A673 (cell line): Measurements from ENCODE around the gene IGFBP5. TPM values are rescaled to one million over a fixed set of nuclear protein-coding genes. Genes with fewer than 3 reads are reported as not detected.

Experiments used
- BruUV-seq: library from RNA; stranded (reverse); fragments of 400-500 nt; replicated peaks from 2 replicates; lab custom pipeline; 2021; lab: Mats Ljungman, UMichigan
- CTCF ChIA-PET: fragments of 300-600 bp; sonication (Branson Sonifier 250); formaldehyde crosslinking; loops from one replicate; lab custom pipeline; 2022; ENCODE audit warnings: antibody characterized with exemption; lab: Charles Lee
- POLR2A ChIA-PET: fragments of 300-600 bp; sonication (Branson Sonifier 250); formaldehyde crosslinking; loops from one replicate; lab custom pipeline; 2022; ENCODE audit warnings: antibody characterized with exemption; ENCODE audit not compliant: low non-redundant PET; lab: Charles Lee
- DNase-seq: peaks from one replicate; pipeline ENCODE4 v3.0.0-alpha.2; 2015; ENCODE audit warnings: low spot score
- H3K27ac ChIP-seq: fragments of 200-600 bp; sonication (generic); 2 replicates; pipeline ENCODE4 v1.5.1; 2016; ENCODE audit warnings: mixed run types, low read depth, mild to moderate bottlenecking, mixed read lengths, antibody characterized with exemption, low read length; ENCODE audit not compliant: poor library complexity, severe bottlenecking
- H3K27me3 ChIP-seq: fragments of 200-600 bp; sonication (generic); replicated peaks from 2 replicates; pipeline ENCODE4 v1.6.1; 2017; ENCODE audit warnings: mixed run types, low read depth, mild to moderate bottlenecking, mixed read lengths, antibody characterized with exemption, low read length; ENCODE audit not compliant: insufficient read depth, poor library complexity
- H3K36me3 ChIP-seq: fragments of 200-600 bp; sonication (generic); 2 replicates; pipeline ENCODE4 v1.6.1; 2016; ENCODE audit warnings: mixed run types, mild to moderate bottlenecking, mixed read lengths, antibody characterized with exemption, low read length; ENCODE audit not compliant: insufficient read depth, poor library complexity, severe bottlenecking
- H3K4me1 ChIP-seq: fragments of 200-600 bp; sonication (generic); 2 replicates; pipeline ENCODE4 v1.6.1; 2017; ENCODE audit warnings: mixed run types, mild to moderate bottlenecking, mixed read lengths, antibody characterized with exemption, low read length; ENCODE audit not compliant: insufficient read depth, poor library complexity, severe bottlenecking
- H3K4me3 ChIP-seq: fragments of 200-600 bp; sonication (generic); 2 replicates; pipeline ENCODE4 v1.5.1; 2016; ENCODE audit warnings: low read depth, mixed run types, mild to moderate bottlenecking, mixed read lengths, low read length; ENCODE audit not compliant: poor library complexity, severe bottlenecking
- H3K9me3 ChIP-seq: fragments of 200-600 bp; sonication (generic); 2 replicates; pipeline ENCODE4 v1.6.1; 2016; ENCODE audit warnings: mixed run types, low read depth, mild to moderate bottlenecking, mixed read lengths, antibody characterized with exemption, low read length; ENCODE audit not compliant: poor library complexity, severe bottlenecking
- EZH2 ChIP-seq: fragments of 200-600 bp; sonication (generic); IDR thresholded peaks from 2 replicates; pipeline ENCODE4 v1.6.1; 2017; ENCODE audit warnings: borderline replicate concordance, low read depth, mild to moderate bottlenecking, mixed read lengths, antibody characterized with exemption, low read length; ENCODE audit not compliant: poor library complexity, severe bottlenecking
- intact Hi-C: fragments of 100-400 bp; cut with micrococcal nuclease; formaldehyde crosslinking; loops from one replicate; pipeline ENCODE4 v1.10.0; 2022; ENCODE audit not compliant: unreplicated experiment
- total RNA-seq: library from RNA; stranded (reverse); gene quantifications from 2 replicates; pipeline ENCODE4 v1.2.3, GENCODE V29; 2021
- TF ChIP-seq, protein P1 (sequence below): fragments of 300-800, 200-600 bp; sonication (generic); conservative IDR thresholded peaks from 2 replicates; pipeline ENCODE4 v1.5.1; 2017; ENCODE audit warnings: low read depth, mild to moderate bottlenecking, antibody characterized with exemption, low read length, moderate library complexity, mixed read lengths

IGFBP5 gene
- total RNA-seq, 1 experiment from 2014 or later = 5.4 TPM

DNA sequence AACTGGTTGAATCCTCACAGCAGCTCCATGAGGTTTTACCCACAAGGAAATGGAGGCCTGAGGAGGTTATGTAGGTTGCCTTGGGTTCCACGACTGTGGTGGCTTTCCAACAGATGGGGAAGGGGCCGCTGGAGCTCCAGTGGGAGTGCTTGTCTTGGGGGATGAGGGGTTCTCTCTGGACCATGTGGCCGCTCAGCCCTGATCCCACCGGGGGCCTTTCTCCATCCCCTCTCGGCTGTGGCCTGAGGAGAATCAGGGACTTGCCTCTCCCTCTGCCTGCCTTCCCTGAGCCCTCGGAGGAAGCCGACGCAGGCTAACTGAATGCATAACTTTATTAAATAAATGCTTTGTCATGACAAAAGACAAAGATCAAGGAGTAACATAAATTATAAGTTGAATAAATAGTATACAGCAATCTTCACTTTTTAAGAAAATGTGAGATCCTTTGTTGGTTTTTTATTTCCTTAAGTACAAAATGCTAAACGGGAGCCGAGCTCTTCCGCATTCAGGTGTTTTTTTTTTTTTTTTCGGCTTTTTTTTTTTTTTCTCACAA, 23.5 kb downstream of the IGFBP5 start:
- no peak overlapping the region for H3K27ac ChIP-seq
- TF ChIP-seq EZH2 = no peak
- TF ChIP-seq, protein P1, sequence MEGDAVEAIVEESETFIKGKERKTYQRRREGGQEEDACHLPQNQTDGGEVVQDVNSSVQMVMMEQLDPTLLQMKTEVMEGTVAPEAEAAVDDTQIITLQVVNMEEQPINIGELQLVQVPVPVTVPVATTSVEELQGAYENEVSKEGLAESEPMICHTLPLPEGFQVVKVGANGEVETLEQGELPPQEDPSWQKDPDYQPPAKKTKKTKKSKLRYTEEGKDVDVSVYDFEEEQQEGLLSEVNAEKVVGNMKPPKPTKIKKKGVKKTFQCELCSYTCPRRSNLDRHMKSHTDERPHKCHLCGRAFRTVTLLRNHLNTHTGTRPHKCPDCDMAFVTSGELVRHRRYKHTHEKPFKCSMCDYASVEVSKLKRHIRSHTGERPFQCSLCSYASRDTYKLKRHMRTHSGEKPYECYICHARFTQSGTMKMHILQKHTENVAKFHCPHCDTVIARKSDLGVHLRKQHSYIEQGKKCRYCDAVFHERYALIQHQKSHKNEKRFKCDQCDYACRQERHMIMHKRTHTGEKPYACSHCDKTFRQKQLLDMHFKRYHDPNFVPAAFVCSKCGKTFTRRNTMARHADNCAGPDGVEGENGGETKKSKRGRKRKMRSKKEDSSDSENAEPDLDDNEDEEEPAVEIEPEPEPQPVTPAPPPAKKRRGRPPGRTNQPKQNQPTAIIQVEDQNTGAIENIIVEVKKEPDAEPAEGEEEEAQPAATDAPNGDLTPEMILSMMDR = no peak
- no peaks in the 10 kb centered on the region for H3K4me1 ChIP-seq
- POLR2A ChIA-PET = interaction anchor here (0.6 kb wide), 1 partner anchor 146 kb away, joined by 3 read pairs; no protein-coding TSS in a partner anchor
- H3K4me3 ChIP-seq = no peak overlapping the region
- H3K36me3 ChIP-seq = peaks cover 7% of the 10 kb centered on the region
- no peak for DNase-seq
- CTCF ChIA-PET = no interaction called here
- no peaks in the 10 kb centered on the region for H3K9me3 ChIP-seq
- H3K27me3 ChIP-seq = no peaks in the 10 kb centered on the region
- intact Hi-C loops = no loop called here
- no TSS peak for BruUV-seq

DNA sequence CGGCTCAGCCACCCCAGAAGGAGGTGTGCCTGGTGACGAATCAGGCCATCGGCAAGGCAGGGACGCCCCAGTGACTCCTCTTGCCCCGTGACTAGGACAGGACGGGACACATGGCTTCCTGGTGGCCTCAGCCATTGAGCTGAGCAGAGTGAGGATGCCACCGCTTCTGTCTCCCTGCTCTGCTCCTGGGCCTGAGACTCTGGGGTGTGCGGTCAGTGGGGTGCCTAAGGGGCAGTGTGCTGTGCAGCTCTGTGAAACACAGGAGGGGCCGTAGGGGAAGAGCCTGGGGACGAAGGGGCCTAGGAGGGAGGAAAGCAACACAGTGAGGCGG, 24.3 kb downstream of the IGFBP5 start:
- peaks cover 8% of the 10 kb centered on the region for H3K36me3 ChIP-seq
- no peaks in the 10 kb centered on the region for H3K27me3 ChIP-seq
- ChIA-PET POLR2A (no interaction called here), CTCF (interaction anchor here (0.5 kb wide), 1 partner anchor 70 kb away, joined by 10 read pairs; no protein-coding TSS in a partner anchor)
- TF ChIP-seq, protein P1 = no peak
- TF ChIP-seq EZH2 = no peak
- H3K27ac ChIP-seq = no peak overlapping the region
- no peak overlapping the region for H3K4me3 ChIP-seq
- H3K4me1 ChIP-seq = no peaks in the 10 kb centered on the region
- no peak for DNase-seq
- no peaks in the 10 kb centered on the region for H3K9me3 ChIP-seq
- BruUV-seq = no TSS peak
- intact Hi-C loops = no loop called here

DNA sequence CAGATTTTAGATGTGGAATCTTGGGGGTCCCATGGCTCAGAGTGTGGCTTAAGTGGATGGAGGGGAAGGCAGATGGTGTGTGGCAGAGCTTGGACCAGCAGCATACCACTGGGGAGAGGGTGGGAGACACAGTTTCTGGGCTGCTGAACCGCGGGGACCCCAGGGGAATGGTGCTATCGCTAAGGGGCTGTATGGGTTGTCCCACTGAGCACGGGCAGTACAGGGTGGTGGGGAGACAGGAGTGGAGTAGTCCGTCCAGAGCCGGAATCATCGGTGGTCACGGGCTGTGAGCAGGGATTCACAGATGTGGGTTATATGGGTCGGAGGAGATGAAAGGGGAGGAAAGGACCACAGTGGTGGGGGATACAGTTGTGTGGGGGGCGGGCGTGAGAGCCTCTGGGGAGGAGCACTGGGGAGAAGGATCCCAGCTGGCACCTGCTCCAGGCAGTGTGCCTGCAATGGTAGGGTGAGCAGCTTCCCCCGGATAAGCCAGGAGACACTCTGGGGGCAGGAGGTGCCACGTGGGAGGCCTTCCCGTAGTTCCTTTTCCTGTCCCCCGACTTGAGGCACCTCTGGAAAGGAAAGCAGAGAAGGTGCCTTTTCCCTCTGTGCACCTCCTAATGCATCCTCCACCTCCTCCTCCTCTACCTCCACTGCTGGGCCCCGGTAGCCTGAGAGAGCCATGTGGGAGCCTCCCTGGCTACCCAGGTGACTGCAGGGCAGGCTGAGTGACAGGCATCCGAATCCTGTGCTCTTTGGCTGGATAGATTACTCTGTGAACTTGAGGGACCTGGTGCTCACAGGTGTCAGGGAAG, 24.9 kb downstream of the IGFBP5 start:
- intact Hi-C loops = no loop called here
- no peak overlapping the region for H3K4me3 ChIP-seq
- TF ChIP-seq, protein P1 = no peak
- no peak for TF ChIP-seq EZH2
- ChIA-PET POLR2A (no interaction called here), CTCF (interaction anchor here (0.6 kb wide), 1 partner anchor 23 kb away, joined by 3 read pairs; no protein-coding TSS in a partner anchor)
- no peaks in the 10 kb centered on the region for H3K9me3 ChIP-seq
- no peak overlapping the region for H3K27ac ChIP-seq
- no peaks in the 10 kb centered on the region for H3K27me3 ChIP-seq
- peaks cover 9% of the 10 kb centered on the region for H3K36me3 ChIP-seq
- no TSS peak for BruUV-seq
- H3K4me1 ChIP-seq = peaks cover 6% of the 10 kb centered on the region
- DNase-seq = no peak
